Testis (tissue), 3 donors: ENCODE data around the gene SLC16A10. TPM values are rescaled to one million over a fixed set of nuclear protein-coding genes. Genes with fewer than 3 reads are reported as not detected.

Experiments used
- DNase-seq: peaks from one replicate; pipeline ENCODE4 v3.0.0-alpha.2; 2019
- H3K27ac ChIP-seq, 2 donors: fragments of 200-600 bp; sonication (generic); one replicate each; pipeline ENCODE4 v1.5.1; 2019
- H3K27me3 ChIP-seq: fragments of 200-600 bp; sonication (generic); one replicate; pipeline ENCODE4 v1.5.1; 2019
- H3K36me3 ChIP-seq: fragments of 200-600 bp; sonication (generic); one replicate; pipeline ENCODE4 v1.5.1; 2017; ENCODE audit warnings: low read depth; ENCODE audit errors: missing control alignments
- H3K4me1 ChIP-seq: fragments of 200-600 bp; sonication (generic); one replicate; pipeline ENCODE4 v1.5.1; 2019
- H3K4me3 ChIP-seq, 2 donors: fragments of 200-600 bp; sonication (generic); one replicate each; pipeline ENCODE4 v1.5.1; 2017 to 2019
- H3K9me3 ChIP-seq: fragments of 200-600 bp; sonication (generic); one replicate; pipeline ENCODE4 v1.5.1; 2017
- CTCF ChIP-seq, 3 experiments: fragments of 450-650 bp in 2 of 3; fragments of 200-600 bp in 1 of 3; sonication (generic) in 1 of 3; IDR thresholded peaks; one replicate each; pipeline ENCODE4 v1.5.1; 2016 to 2019; ENCODE audit warnings: antibody characterized with exemption in 3 of 3, mild to moderate bottlenecking in 2 of 3, moderate library complexity in 1 of 3
- POLR2A ChIP-seq: fragments of 450-650 bp; IDR thresholded peaks from one replicate; pipeline ENCODE4 v1.6.1; 2017; ENCODE audit warnings: antibody characterized with exemption, mild to moderate bottlenecking, moderate library complexity
- WGBS, 2 donors: methylation state at CpG; one replicate each; pipeline ENCODE4 v1.1.5; 2018; 5-methylcytosine and 5-hydroxymethylcytosine counted together
- intact Hi-C: fragments of 100-400 bp; cut with DNase I; formaldehyde crosslinking; loops from one replicate; pipeline ENCODE4 v1.15.1; 2023; ENCODE audit warnings: low total_unique reads
- polyA plus RNA-seq: library from polyadenylated mRNA; stranded (reverse); fragments of 350-450 nt; fragmentation: Illumina TruSeq; extraction: RNeasy Lipid Tissue Mini Kit (QIAGEN cat#74804); gene quantifications from one replicate; pipeline ENCODE4 v1.2.3, GENCODE V29; 2014; ENCODE audit warnings: low read depth, low replicate concordance; ENCODE audit not compliant: insufficient read depth
- total RNA-seq, 2 donors: library from RNA; depleted of rRNA; stranded (reverse); fragments of >200 nt; gene quantifications; one replicate each; pipeline ENCODE4 v1.2.3, GENCODE V29; 2016

Gene SLC16A10
- total and polyA plus RNA-seq, 3 donors from 2014 or later, result 9.0 to 16.9 (median 12.0) TPM

- Histone ChIP-seq H3K27ac (no peak overlapping the region), H3K9me3 (no peaks in the 10 kb centered on the region), H3K36me3 (no peaks in the 10 kb centered on the region), H3K4me3 (no peak overlapping the region), H3K27me3 (no peaks in the 10 kb centered on the region), H3K4me1 (no peaks in the 10 kb centered on the region)
- no peak for DNase-seq
- intact Hi-C loops, result no loop called here
- WGBS, 2 donors, result 97 to 100% methylated on average over 3 of the region's 3 CpGs
- TF ChIP-seq POLR2A (no peak), CTCF (IDR thresholded peaks at IDR 0.05) (no peak)
These were observed 187.4 kb downstream of the SLC16A10 start for GRCh38 chr6:111274593-111275217.

- WGBS, 2 donors, result 94 to 96% methylated on average over 2 of the region's 2 CpGs
- DNase-seq, result no peak
- Histone ChIP-seq H3K27ac (no peak overlapping the region), H3K9me3 (no peaks in the 10 kb centered on the region), H3K4me3 (no peak overlapping the region), H3K36me3 (no peaks in the 10 kb centered on the region), H3K27me3 (no peaks in the 10 kb centered on the region), H3K4me1 (no peaks in the 10 kb centered on the region)
- no peak for TF ChIP-seq CTCF (IDR thresholded peaks at IDR 0.05)
- no peak for TF ChIP-seq POLR2A
- intact Hi-C loops, result no loop called here
These were observed 189.0 kb downstream of the SLC16A10 start for GRCh38 chr6:111276335-111276734.

GRCh38 chr6:111276736-111277135, 189.4 kb downstream of the SLC16A10 start:
- TF ChIP-seq POLR2A, result no peak
- TF ChIP-seq CTCF (IDR thresholded peaks at IDR 0.05), result no peak
- no peaks in the 10 kb centered on the region for H3K36me3 ChIP-seq
- no peak overlapping the region for H3K4me3 ChIP-seq
- intact Hi-C loops, result no loop called here
- H3K4me1 ChIP-seq, result no peaks in the 10 kb centered on the region
- no peaks in the 10 kb centered on the region for H3K9me3 ChIP-seq
- no peaks in the 10 kb centered on the region for H3K27me3 ChIP-seq
- 89 to 93% methylated on average over 3 of the region's 3 CpGs for WGBS, 2 donors
- no peak for DNase-seq
- no peak overlapping the region for H3K27ac ChIP-seq

GRCh38 chr6:111277819-111278218, 190.5 kb downstream of the SLC16A10 start:
- 83 to 98% methylated on average over 1 of the region's 1 CpG for WGBS, 2 donors
- Histone ChIP-seq H3K27me3 (no peaks in the 10 kb centered on the region), H3K4me1 (no peaks in the 10 kb centered on the region), H3K4me3 (no peak overlapping the region), H3K9me3 (no peaks in the 10 kb centered on the region), H3K27ac (no peak overlapping the region), H3K36me3 (no peaks in the 10 kb centered on the region)
- TF ChIP-seq POLR2A (no peak), CTCF (IDR thresholded peaks at IDR 0.05) (no peak)
- intact Hi-C loops, result no loop called here
- DNase-seq, result no peak

- WGBS, 2 donors, result 84 to 97% methylated on average over 2 of the region's 2 CpGs
- Histone ChIP-seq H3K36me3 (no peaks in the 10 kb centered on the region), H3K9me3 (no peaks in the 10 kb centered on the region), H3K4me1 (no peaks in the 10 kb centered on the region), H3K27ac (no peak overlapping the region), H3K27me3 (no peaks in the 10 kb centered on the region), H3K4me3 (no peak overlapping the region)
- intact Hi-C loops, result no loop called here
- no peak for DNase-seq
- TF ChIP-seq POLR2A, result no peak
- TF ChIP-seq CTCF (IDR thresholded peaks at IDR 0.05), result no peak
These were observed 191.4 kb downstream of the SLC16A10 start for GRCh38 chr6:111278731-111279130.
